MV-4-11 (cell line): Measurements from ENCODE around the gene FAM216B.
"Not testable (repeated sequence)": the region's sequence is repeated elsewhere in the genome, so short reads cannot be mapped to it uniquely, and the experiment has no call there.

Experiments
- DNase-seq: peaks from one replicate; lab custom pipeline; 2025; lab: John Stamatoyannopoulos, UW

Gene FAM216B

GRCh38 chr13:42781352-42781751, at the start of gene FAM216B:
TSS of gene FAM216B (plus strand) at chr13:42781584. CDS start at chr13:42784068, 2,484 bp downstream.
- no peak for DNase-seq

GRCh38 chr13:42732073-42732472, 49.3 kb upstream of the FAM216B start:
- no peak for DNase-seq

DNA sequence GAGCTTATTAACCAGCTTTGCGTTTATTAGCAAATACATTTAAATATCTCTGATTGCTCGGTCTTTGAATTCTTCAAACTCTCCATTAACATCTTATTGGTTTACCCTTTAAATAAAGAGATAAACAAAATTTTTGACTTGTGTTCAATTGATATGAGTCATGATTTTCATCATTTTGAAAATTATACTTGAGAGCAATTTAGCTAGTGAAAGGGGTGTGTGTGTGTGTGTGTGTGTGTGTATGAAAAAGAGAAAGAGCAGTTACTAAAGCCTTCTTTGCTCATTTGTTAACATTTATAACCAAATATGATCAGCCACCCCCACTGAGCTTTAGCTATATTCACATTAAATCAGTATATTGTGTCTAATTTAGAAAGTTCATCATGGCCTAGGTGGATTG, 48.3 kb upstream of the FAM216B start:
- DNase-seq, result no peak

DNA sequence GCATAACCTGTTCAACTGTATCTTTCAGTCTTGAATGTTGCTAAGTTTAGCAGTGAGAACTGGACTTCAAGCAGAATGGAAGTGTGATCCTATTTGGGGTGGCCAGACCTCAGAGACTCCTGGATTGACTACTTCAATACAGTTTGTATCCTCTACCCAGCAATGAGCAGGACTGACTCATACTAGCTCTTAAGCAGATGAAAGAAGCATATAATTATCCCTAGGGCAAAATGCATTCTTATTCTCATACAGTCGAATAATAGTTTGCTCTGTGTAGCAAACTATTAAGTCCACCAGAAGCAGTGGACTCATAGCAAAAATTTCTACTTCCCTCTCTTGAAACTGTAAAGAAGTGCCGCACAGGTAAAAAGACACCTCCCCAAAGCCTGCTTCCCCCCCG, 46.4 kb upstream of the FAM216B start:
- no peak for DNase-seq

DNA sequence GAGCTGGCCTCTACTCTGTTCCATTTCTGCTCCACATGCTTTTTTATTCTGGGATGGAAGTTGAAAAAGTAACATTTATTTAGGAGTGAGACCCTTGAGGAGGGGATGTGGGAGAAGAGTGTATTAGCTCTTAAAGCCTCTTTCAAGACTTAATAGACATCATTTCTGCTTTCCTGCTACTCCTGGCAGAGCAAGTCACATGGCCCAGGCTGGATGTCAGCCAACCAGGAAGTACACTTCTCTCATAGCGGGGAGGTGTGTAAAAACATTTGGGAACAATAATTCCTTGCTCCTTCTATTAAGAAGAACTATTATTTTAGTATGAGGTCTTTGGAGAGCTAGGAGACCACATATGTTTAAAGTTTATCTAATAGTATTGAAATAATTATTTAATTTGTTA, 40.6 kb upstream of the FAM216B start:
- DNase-seq, result peak; percentile 65

DNA sequence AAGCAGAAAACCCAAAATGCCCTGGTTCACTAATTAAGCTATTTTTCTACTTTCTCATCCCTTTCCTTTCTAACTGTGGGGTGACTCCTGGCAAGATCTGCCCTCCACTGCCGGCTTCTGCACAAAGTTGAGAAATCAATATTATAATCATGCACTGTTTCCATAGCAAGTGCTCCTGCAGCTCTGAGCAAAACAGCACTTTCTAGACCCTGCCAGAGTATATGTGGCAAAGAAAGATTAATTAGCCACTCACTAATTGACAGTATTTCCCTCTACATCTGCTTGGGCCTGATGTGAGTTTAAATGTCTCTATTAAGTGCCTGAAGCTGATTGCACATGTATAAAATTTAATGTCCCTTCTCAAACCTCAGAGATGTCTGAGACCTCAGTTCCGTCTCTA, 39.5 kb upstream of the FAM216B start:
- DNase-seq, result no peak

- peak; percentile 76 for DNase-seq
Measured at GRCh38 chr13:42745655-42746054, 35.7 kb upstream of the FAM216B start.

DNA sequence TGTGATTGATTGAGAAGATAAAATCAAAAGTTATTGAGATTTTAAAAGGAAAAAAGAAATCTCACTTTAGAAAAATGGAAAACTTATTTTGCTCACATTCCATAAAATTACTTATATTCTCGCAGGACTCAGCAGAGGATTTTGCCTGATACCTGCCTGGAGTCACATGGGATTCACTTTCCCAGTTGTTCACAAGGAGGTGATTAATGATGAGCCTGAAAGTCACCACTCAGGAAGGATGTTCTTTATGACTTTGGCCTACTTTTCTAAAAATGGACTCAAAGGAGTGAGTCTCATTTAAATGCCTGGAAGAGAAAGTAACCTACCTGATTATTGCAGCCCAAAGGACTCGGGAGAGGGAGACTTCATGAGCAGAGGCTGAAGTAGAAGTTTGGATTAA, 34.5 kb upstream of the FAM216B start:
- DNase-seq, result no peak

DNA sequence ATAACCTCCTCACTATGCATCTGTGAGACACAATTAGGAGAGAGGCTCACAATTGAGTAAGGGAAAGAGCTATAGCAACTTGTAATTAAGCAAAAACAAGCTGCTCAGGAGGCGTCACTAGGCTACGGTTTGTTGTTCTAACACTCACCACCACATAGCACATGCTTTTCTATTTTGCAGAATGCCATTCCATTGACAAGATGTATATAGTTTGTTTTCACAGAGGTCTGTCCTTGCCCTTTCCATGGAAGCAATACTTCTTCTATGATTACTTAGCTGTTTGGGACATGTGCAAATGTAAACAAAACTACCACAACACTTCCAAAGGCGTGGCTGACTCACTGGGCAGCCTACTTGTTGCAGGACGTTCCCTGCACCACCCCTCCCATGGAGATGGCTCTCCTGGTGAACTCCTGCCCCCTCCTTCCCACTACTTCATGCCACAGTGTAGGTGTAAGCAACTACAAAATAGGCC, 33.9 kb upstream of the FAM216B start:
- no peak for DNase-seq

GRCh38 chr13:42750794-42751193, 30.6 kb upstream of the FAM216B start:
- no peak for DNase-seq

- no peak for DNase-seq
Measured at GRCh38 chr13:42751693-42752092, 29.7 kb upstream of the FAM216B start.

DNA sequence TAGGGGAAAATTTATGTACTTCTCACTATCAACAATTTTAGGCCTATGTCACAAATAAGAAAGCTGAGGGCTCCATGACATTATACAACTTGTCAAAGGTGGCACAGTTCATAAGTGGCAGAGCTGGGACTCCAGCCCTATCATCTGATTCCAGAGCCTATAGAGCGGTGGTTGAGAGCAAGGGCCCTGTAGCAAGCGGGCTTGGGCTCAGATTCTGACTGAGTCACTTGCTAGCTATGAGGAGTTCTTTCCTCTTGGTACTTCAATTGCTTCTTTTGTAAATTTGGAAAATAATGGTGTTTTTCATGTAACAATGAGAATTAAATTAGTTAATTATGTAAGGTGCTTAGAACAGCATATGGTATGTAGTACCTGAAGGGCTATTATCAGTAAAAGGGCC, 28.7 kb upstream of the FAM216B start:
- no peak for DNase-seq

- DNase-seq, result no peak
Measured at GRCh38 chr13:42753697-42754096, 27.7 kb upstream of the FAM216B start.

GRCh38 chr13:42754801-42755510, 26.4 kb upstream of the FAM216B start:
- DNase-seq, result peak; percentile 49

DNA sequence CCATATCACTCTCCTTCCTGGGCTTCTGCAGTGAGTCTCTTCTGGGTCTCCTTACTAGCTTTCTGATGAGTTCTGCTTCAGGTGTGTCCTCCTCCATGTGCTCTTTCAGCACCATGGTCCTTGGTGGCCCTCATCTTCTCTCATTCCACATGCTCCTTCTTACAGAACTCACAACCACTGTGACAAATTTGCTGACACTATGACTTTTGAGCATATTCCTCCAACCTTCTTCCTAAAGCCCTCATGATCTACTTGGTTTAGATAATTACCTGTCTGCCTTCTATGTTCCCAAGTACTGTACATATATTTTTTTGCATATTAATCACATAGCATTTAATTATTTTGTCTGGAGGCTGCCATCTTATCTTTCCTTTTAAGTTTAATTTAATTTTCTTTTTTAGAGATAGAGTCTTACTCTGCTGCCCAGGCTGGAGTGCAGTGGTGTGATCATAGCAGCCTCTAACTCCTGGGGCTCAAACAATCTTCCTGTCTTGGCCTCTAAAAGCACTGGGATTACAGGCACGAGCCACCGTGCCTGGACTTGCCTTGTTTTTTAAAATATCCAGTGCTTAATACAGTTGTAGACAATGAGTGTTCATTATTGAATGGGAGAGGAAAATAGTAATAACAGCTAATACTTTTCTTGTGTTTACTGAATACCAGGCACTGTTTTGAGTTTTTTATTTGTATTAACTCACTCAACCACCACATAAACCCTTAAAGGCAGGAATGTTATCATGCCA, 23.5 kb upstream of the FAM216B start:
- DNase-seq, result no peak

DNA sequence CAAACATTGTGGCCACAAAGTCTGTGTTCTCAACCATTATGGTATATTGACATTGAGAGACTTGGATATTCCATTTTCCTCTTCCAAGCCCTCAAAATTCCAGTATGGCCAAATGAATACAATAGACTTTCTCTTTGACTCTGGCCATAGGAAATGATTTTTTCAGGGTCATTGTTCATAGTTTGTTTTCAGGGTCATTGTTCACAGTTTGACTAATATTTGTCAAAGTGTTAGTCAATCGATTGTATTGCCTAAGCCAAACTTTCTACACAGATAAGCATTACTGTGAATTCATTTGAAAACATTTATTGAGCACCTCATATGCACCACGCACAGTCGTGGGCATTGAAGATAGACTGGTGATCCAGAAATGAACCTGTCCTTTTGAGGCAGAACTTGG, 22.9 kb upstream of the FAM216B start:
- DNase-seq, result no peak

- no peak for DNase-seq
Measured at GRCh38 chr13:42760951-42761350, 20.4 kb upstream of the FAM216B start.

- no peak for DNase-seq
Measured at GRCh38 chr13:42762251-42762650, 19.1 kb upstream of the FAM216B start.

DNA sequence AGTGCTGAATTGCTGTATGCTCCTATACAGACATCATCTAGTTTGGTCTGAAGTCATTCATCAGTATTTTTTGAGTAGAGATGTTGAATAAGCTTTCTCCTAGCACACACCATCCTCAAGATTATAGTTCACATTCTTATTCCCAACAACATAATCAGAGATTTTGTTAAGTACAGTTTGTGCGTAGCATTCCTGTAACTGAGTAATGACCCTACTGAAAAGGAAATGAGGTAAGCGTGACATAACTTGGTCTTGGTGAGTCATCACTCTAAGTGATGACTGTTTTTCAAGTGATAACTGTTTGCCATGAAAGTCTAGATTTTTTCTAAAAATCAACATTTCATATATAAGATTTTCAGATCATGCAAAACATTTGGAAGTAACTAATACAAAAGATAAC, 18.5 kb upstream of the FAM216B start:
- no peak for DNase-seq

- DNase-seq, result no peak
Measured at GRCh38 chr13:42766016-42766415, 15.4 kb upstream of the FAM216B start.

DNA sequence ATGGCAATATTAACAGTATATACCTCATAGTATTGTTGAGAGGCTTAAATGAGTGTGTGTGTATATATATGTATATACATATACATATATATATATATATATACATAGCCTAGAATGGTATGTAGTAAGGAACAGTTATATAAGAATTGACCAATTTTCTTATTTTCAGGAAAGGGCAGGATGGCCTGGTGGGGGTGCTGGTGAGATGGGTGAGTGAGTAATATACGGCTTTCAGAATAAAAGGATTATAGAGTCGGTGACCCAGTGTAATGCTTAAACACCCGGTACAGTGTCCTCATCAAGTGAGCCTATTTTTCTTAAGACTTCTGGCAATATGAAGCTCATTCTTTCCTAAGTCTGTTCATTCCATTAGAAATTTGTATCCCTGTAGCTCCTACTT, 11.7 kb upstream of the FAM216B start:
- no peak for DNase-seq

DNA sequence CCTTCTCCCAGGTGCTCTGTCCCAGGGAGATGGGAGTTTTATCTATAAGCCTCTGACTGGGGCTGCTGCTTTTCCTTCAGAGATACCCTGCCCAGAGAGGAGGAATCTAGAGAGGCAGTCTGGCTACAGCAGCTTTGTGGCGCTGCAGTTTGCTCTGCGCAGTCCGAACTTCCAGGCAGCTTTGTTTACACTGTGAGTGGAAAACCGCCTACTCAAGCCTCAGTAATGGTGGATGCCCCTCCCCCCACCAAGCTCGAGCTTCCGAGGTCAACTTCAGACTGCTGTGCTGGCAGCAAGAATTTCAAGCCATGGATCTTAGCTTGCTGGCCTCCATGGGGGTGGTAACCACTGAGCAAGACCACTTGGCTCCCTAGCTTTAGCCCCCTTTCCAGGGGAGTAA, 4.8 kb upstream of the FAM216B start:
- DNase-seq, result not testable (repeated sequence)

DNA sequence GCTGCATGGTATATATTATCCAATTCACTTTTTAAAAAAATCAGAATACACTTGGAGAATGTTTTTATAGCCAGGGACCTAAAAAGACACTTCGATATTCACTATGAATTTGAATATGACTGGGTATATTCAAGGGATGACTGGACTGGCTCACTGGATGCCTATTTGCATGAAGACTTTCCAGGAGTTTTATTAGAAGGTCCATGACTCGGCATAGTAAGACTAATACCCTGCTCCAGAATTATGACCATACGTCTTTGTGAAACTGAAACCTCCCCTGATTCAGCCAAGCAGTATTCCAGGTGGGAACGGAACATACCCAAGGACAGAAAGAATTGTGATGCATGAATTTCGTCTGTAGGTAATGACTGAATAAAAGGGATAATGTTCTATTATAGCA, 3.9 kb upstream of the FAM216B start:
- DNase-seq, result no peak

GRCh38 chr13:42780044-42780443, 1.3 kb upstream of the FAM216B start:
- DNase-seq, result no peak
